Kasumi-1 (cell line): ENCODE measurements around the gene FES.
"Not testable (repeated sequence)": the region's sequence is repeated elsewhere in the genome, so short reads cannot be mapped to it uniquely, and the experiment has no call there.

Source experiments
- DNase-seq, 2 experiments: peaks; one replicate each; lab custom pipeline; 2025; lab: John Stamatoyannopoulos, UW

Gene FES

DNA sequence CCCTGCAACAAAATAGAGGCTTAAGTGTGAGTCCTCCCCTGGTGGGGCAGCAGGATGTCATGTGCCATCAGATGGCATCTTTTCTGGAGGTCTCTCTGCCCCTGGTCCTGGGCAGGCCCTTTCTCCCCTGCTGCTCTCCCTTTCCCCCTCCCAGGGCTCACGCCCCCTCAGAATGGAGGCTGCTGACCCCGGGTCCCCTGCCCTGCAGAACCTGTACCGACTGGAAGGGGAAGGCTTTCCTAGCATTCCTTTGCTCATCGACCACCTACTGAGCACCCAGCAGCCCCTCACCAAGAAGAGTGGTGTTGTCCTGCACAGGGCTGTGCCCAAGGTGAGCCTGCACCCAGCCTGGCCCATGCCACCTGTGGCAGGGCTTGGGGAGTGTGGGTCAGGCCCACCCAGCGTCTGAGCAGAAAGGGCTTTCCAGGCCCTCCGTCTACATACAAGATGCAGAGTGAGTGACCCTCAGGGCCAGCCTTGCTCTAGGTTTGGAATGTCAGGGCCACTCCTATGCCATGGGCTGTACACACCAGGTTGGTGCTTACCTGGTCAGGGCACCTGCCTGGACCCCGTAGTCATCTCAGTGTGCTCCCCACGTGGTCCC is 7.1 kb downstream of the FES start:
- DNase-seq: no peak

GRCh38 chr15:90892023-90892422 is 7.7 kb downstream of the FES start:
- no peak for DNase-seq

DNA sequence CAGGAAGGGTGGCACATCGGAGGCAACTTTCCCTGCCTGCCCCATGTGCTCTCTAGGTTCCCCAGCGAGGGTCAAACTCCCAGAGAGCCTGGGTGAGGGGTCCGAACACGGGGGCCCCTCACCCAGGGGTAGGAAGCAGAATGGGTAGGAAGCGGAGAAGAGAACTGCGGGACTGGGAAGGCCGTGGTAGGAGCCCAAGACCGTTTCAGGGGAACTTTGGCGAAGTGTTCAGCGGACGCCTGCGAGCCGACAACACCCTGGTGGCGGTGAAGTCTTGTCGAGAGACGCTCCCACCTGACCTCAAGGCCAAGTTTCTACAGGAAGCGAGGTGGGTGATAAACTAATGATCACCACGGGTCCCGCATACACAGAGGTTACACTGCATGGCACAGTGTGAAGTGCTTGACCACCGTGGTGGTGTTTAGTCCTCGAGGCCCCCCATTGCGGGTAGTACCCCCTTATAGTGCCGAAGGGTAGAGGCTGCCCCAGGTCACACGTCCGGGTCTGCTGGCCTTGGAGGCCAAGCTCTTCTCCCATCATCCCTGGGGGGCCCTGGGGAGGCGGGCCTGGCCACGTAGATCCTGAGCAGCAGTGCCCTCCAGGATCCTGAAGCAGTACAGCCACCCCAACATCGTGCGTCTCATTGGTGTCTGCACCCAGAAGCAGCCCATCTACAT is 8.3 kb downstream of the FES start:
- no peak for DNase-seq

- no peak for DNase-seq
Measured at GRCh38 chr15:90893175-90894090, 9.1 kb downstream of the FES start.

DNA sequence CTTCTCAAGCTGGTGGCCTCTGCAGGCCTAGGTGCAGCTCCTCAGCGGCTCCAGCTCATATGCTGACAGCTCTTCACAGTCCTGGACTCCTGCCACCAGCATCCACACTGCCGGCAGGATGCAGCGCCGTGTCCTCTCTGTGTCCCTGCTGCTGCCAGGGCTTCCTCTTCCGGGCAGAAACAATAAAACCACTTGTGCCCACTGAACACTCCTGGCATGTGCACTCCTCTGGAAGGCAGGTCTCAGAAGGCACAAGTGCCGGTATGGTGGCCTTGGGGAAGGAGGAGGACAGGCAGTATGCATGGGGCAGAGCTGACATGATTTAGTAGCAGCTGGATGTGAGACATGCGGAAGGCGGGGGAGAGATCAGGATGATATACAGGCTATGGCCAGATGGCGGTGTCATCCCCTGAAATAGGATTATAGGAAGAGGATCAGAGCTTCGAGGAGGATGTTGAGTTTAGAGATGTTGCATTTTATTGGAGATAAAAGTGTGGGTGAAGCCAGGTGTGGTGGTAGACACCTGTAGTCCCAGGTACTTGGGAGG is 11.3 kb downstream of the FES start:
- peak; percentile 55 to 58 for DNase-seq

DNA sequence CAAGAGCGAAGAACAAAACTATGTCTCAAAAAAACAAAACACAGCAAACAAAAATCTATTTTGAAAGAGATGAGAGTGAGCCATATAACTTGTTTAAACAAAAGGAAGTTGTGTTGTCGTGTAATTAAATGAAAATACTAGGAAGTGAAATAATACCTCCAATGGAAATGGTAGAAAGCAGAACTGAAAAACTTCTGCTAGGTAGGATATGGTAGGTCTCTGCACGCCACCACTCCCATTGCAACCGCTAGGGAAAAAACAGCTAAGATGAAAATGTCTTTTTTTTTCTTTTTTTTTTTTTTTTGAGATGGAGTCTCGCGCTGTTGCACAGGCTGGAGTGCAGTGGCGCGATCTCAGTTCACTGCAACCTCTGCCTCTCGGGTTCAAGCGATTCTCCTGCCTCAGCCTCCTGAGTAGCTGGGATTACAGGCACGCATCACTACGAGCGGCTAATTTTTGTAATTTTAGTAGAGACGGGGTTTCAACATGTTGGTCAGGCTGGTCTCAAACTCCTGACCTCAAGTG is 12.9 kb downstream of the FES start:
- DNase-seq: not testable (repeated sequence)

DNA sequence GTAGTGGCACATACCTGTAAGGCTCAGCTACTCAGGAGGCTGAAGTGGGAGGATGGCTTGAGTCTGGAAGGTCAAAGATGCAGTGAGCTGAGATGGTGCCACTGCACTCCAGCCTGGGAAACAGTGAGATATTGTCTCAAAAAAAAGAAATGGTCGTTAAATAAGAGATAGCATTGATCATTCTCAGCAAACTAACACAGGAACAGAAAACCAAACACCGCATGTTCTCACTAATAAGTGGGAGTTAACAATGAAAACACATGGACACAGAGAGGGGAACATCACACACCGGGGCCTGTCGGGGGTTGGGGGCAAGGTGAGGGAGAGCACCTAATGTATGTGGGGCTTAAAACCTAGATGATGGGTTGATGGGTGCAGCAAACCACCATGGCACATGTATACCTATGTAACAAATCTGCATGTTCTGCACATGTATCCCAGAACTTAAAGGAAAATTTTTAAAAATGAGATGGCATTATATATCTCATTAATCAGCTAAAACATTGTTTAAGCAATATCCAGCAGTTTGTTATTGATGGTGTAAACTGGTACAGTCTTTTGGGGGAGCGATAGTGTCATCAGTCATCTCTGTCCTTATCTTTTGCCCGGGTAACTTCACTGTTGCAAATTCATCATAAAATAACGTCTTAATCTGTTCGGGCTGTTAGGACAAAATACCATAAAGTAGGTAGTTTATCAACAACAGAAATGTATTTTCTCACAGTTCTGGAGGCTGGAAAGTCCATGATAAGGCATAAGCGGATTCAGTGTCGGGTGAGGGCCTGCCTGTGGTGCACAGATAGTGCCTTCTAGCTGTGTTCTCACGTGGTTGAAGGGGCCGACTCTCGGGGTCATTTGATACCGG is 17.1 kb downstream of the FES start:
- peak in 1 of 2 experiments; percentile 40 for DNase-seq

DNA sequence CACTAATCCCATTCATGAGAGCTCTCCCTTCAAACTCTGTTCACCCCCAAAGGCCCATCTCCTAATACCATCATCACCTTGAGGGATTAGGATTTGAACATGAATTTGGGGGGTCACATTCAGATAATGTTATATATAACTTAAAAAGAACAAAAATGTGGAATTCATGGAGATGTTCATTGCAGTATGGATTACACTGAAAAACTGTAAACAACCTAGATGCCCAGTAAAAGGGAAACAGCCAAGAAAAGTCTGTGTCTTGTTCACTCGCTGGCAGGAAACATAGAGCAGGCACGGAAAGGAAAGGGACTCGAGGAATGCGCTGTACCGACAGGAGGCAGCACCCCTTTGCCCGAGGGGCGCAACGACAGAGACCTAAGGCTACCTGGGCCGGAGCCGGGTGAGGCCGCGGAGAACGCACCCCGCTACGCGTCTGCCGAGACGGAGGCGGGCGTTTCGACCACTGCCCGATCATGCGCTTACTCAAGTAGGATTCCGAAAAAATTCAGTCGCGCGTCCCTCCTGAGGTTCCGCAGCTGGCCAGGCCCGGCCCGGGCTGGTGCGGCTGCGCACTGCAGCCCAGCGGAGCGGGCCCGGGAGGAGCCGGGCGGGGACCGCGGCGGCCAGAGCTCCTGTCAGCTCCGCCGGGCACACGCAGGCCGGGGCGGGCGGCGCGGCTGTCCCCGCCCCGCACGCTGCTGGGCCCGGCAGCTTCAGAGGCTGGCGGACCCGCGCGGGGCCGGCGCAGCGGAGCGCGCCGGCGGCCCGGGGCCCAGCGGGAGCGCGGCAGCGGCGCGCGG is 17.9 kb downstream of the FES start:
- peak; percentile 84 to 92 for DNase-seq

DNA sequence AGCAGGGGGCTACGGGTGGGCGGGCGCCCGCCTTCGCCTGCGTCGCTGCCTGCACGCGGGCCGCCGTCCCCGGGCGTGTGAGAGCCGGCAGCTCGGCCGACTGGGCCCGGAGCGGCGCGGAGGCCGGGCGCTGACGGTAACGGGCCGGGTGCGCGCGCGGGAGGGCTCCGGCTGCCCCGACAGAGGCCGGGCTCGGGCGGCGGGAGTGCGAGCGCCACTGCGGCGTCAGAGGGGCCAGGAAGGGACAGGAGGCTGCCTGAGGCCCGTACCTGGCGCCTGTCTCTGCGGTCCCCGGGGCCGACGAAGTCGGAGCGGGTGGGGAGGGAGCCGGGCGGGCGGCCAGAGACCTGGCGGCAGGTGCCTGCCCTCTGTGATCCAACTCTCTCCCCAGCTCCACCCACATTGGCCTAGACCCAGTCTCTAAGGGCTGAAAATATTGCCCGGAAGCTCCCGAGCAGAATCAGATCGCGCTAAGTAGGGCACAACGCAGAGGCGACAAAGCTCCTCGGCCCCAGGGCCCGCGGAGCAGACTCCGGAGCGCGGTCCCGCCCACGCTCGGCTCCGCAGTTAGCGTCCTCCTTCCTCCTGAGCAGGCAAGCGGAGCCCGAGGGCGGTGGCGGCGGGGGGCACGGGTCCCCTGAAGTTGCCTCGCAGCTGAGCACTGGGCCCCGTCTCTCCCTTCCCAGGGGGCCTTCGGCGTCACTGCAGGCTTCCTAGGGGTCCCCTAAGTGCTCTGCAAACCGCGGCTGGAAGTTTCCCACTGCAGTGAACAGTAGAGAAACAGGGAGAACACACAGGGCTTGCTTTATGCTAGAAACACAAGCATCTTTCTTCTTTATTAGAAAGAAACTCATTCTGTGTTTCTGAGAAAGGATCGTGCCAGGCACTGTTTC is 18.8 kb downstream of the FES start, which contains the start of gene MAN2A2:
Gene MAN2A2 (plus strand): TSS at position 463 of the 893 bp plus-strand sequence. CDS start 906 bp downstream, outside the sequence.
- peak; percentile 47 to 51 for DNase-seq

- peak; percentile 24 to 45 for DNase-seq
Measured at GRCh38 chr15:90903733-90904536, 19.6 kb downstream of the FES start.

DNA sequence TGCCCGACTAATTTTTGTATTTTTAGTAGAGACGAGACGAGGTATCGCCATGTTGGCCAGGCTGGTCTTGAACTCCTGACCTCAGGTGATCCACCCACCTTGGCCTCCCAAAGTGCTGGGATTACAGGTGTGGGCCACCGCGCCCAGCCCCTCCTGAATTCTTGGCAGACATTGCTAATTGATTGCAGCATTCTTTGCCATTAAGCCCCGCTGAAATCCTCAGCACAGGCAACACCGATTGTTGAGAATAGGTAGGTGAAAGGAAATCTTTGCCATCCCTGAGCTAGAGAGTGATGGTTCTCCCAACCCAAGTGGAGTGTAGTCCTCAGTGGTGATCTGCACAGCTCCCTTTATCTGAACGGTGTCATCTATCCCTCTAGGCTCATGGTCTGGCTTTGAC is 20.4 kb downstream of the FES start:
- DNase-seq: no peak

DNA sequence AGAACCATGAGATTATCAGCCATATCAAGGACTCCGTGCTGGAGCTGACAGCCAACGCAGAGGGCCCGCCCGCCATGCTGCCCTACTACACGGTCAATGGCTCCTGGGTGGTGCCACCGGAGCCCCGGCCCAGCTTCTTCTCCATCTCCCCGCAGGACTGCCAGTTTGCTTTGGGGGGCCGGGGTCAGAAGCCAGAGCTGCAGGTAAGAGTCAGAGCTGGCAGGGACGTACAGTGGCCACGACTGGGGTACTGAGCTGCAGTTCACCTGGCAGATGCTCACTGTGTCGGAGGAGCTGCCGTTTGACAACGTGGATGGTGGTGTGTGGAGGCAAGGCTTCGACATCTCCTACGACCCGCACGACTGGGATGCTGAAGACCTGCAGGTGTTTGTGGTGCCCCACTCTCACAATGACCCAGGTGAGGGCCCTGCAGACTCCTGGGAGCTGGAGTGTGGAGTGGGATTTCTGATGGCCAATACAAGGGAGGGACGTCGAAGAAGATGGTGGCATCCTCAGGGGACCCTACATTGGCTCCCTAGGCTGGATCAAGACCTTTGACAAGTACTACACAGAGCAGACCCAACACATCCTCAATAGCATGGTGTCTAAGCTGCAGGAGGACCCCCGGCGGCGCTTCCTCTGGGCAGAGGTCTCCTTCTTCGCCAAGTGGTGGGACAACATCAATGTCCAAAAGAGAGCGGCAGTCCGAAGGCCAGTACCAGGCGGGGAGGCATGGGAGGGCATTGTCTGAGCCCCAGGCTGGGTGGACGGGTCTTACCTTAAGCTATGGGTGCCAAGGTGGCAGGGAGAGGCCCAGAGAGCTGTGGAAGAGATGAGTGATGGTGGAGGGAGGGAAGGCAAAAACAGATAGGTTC is 21.2 kb downstream of the FES start:
- no peak for DNase-seq

DNA sequence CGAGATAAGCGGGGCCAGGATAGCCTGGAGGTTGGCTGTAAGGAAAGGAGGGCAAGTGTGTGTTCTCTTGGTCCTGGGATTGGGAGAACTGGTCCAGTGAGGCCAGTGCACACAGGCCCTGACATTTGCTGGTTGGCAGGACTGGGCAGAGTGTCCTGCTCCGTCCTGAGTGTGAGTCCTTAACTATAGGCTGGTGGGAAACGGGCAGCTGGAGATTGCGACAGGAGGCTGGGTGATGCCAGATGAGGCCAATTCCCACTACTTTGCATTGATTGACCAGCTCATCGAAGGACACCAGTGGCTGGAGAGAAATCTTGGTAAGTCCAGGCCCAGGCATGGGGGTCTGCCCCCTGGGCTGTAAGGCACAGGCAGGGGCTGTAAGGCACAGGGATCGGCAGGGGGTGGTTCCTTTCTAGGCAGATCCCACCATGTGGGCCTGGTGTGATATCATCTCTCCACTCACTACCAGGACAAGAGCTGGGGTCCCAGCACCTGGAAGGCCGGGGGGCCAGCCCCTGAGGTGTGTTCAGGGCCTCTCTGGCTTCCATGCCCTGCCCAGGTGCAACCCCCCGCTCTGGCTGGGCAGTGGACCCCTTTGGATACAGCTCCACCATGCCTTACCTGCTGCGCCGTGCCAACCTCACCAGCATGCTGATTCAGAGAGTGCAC is 22.0 kb downstream of the FES start:
- no peak for DNase-seq

GRCh38 chr15:90907051-90907660 is 22.9 kb downstream of the FES start:
- DNase-seq: no peak

GRCh38 chr15:90907838-90908507 is 23.7 kb downstream of the FES start:
- no peak for DNase-seq

- DNase-seq: not testable (repeated sequence)
Measured at GRCh38 chr15:90909449-90909848, 25.1 kb downstream of the FES start.
